ENCODE data around the gene MINDY4. TPM values are rescaled to one million over a fixed set of nuclear protein-coding genes. Genes with fewer than 3 reads are reported as not detected.

MINDY4 gene
- total and polyA plus RNA-seq, 2 of the 8 experiments (the other 6 are each of a cell fraction or from before 2014, with no cell fraction given) = 1.3 to 3.6 TPM

DNA sequence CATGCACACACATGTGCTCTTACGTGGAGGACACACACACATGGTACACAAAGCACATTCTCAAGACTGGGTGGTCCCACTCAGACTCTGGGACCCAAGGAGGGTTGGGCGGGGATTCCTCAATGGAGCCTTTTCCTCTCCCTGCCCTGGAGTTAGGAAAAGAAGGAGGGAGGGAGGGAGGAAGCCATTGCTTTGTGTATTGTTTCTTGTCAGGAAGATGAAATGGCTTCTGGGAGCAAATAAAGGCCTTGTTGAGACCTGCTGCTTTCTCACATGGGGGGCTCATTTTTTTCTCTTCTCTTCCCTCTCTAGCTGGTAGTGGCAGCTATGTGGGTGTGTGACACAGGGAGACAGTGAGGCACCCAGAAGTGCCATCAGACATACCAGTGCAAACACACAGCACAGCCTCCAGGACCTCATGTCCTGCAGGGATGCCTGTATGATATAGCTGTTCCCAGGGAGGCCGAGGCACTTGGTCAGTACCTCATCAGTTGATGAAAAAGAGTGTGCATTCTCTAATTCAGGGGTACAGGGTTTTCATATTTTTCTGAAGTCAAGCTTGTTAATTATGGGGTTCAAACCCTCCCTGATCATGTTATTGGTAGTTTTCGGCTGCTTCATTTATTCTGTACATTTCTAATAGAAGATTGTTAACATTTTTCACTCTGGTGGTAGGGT lies 146.1 kb downstream of the MINDY4 start:
- Histone ChIP-seq H3K23ac (ENCODE audit: insufficient read length) (no peak overlapping the region), H3K79me1 (ENCODE audit: low read depth, low read length) (no peaks in the 10 kb centered on the region), H3K9me3 (ENCODE audit: insufficient read depth in 2 of 2, low read depth in 1 of 2, low read length in 1 of 2) (no peaks in the 10 kb centered on the region), H4K20me1 (replicated peaks in 1 of 2; ENCODE audit: control insufficient read depth in 1 of 2, insufficient read depth in 2 of 2, low read length in 2 of 2) (peaks cover 0 to 2% of the 10 kb centered on the region in 2 experiments), H2BK12ac (ENCODE audit: low read depth, low read length) (no peak overlapping the region), H3K4me1 (replicated peaks in 1 of 4; ENCODE audit: control insufficient read depth in 3 of 4, insufficient read depth in 4 of 4, low read length in 3 of 4) (peaks cover 0 to 13% (median 3%) of the 10 kb centered on the region in 4 experiments; a peak in 4 of 7 replicates), H2BK5ac (ENCODE audit: low read depth, low read length) (no peak overlapping the region), H3K9ac (replicated peaks in 1 of 4; ENCODE audit: extremely low read depth in 1 of 4, low read depth in 3 of 4, low read length in 3 of 4) (no peak overlapping the region), H3K36me3 (ENCODE audit: control insufficient read depth in 2 of 4, insufficient read depth in 4 of 4, low read length in 3 of 4) (no peaks in the 10 kb centered on the region), H3K56ac (replicated peaks; ENCODE audit: insufficient read length, low read depth, low read length) (no peak overlapping the region), H3K79me2 (ENCODE audit: control insufficient read depth in 1 of 2, insufficient read depth in 2 of 2, low read length in 2 of 2) (no peaks in the 10 kb centered on the region), H2BK20ac (ENCODE audit: low read length) (no peak overlapping the region), H4K8ac (ENCODE audit: extremely low read depth, insufficient read depth, low read length) (no peak overlapping the region), H2BK15ac (ENCODE audit: low read length) (no peak overlapping the region), H2BK120ac (replicated peaks; ENCODE audit: low read depth, low read length) (no peak overlapping the region), H2AK5ac (ENCODE audit: low read depth, low read length) (no peak overlapping the region), H3K14ac (ENCODE audit: insufficient read length) (no peak overlapping the region), H3K18ac (ENCODE audit: extremely low read depth, low read length) (no peak overlapping the region), H3K23me2 (ENCODE audit: low read depth, low read length) (no peaks in the 10 kb centered on the region; the same call in 1 of the 2 replicates), H3K27me3 (replicated peaks in 1 of 4; ENCODE audit: control insufficient read depth in 3 of 4, extremely low read depth in 1 of 4, insufficient read depth in 3 of 4, low read length in 3 of 4) (no peaks in the 10 kb centered on the region), H3K4me3 (ENCODE audit: extremely low read depth in 1 of 4, insufficient read depth in 2 of 4, low read depth in 3 of 4, low read length in 4 of 4) (no peak overlapping the region), H4K91ac (replicated peaks; ENCODE audit: insufficient read length, low read length) (no peak overlapping the region), H3K4ac (replicated peaks; ENCODE audit: insufficient read length, low read depth, low read length) (no peak overlapping the region), H3K4me2 (ENCODE audit: insufficient read depth in 1 of 2, low read depth in 2 of 2, low read length in 2 of 2) (no peak overlapping the region), H4K5ac (ENCODE audit: insufficient read length, low read depth, low read length) (no peak overlapping the region), H2AFZ (ENCODE audit: low read length) (no peak overlapping the region), H3K27ac (ENCODE audit: low read depth, low read length) (no peak overlapping the region)
- FAIRE-seq = no peak
- CTCF ChIA-PET (ENCODE audit: partially characterized antibody) = interaction anchor here (1.2 to 7.4 kb wide), 4 partner anchors 9 to 58 kb away, joined by 3 to 55 read pairs (median 17); no protein-coding TSS in a partner anchor
- POLR2A ChIA-PET (ENCODE audit: partially characterized antibody) = no interaction called here
- 89% methylated on average over 4 of the region's 4 CpGs; no CpG with 5 or more reads in 1 of the 2 experiments for WGBS, 2 experiments (ENCODE audit: extremely low coverage in 1 of 2, insufficient coverage in 1 of 2, insufficient read length in 1 of 2, insufficient replicate concordance in 2 of 2, low coverage in 1 of 2, low lambda C conversion rate in 2 of 2, missing lambda C conversion rate in 1 of 2)
- no peak for DNase-seq (ENCODE audit: low read depth in 1 of 2, low spot score in 2 of 2)
- no peak for TF ChIP-seq ASH2L (IDR thresholded peaks at IDR 0.05; ENCODE audit: low read length)
- no peak for TF ChIP-seq GTF2F1 (IDR thresholded peaks at IDR 0.05; ENCODE audit: borderline replicate concordance, low read depth, low read length)
- TF ChIP-seq RFX5 (IDR thresholded peaks at IDR 0.05; ENCODE audit: borderline replicate concordance, low read depth, low read length) = no peak
- no peak for TF ChIP-seq YY1 (IDR thresholded peaks at IDR 0.05; ENCODE audit: low read depth, low read length)
- no peak for TF ChIP-seq PHF8 (conservative IDR thresholded peaks at IDR 0.05; ENCODE audit: low read depth, low read length)
- TF ChIP-seq, protein P1, sequence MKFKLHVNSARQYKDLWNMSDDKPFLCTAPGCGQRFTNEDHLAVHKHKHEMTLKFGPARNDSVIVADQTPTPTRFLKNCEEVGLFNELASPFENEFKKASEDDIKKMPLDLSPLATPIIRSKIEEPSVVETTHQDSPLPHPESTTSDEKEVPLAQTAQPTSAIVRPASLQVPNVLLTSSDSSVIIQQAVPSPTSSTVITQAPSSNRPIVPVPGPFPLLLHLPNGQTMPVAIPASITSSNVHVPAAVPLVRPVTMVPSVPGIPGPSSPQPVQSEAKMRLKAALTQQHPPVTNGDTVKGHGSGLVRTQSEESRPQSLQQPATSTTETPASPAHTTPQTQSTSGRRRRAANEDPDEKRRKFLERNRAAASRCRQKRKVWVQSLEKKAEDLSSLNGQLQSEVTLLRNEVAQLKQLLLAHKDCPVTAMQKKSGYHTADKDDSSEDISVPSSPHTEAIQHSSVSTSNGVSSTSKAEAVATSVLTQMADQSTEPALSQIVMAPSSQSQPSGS (IDR thresholded peaks at IDR 0.05; ENCODE audit: low read length) = no peak
- no peak for TF ChIP-seq NRF1 (IDR thresholded peaks at IDR 0.05; ENCODE audit: low read depth, low read length)
- TF ChIP-seq, protein P2, sequence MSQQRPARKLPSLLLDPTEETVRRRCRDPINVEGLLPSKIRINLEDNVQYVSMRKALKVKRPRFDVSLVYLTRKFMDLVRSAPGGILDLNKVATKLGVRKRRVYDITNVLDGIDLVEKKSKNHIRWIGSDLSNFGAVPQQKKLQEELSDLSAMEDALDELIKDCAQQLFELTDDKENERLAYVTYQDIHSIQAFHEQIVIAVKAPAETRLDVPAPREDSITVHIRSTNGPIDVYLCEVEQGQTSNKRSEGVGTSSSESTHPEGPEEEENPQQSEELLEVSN (IDR thresholded peaks at IDR 0.05) = no peak
- TF ChIP-seq CTBP2 (IDR thresholded peaks at IDR 0.05; ENCODE audit: borderline replicate concordance, insufficient read depth, insufficient read length, low read length) = no peak
- no peak for TF ChIP-seq FOSL1 (IDR thresholded peaks at IDR 0.05; ENCODE audit: insufficient read depth, low read depth, low read length)

Data from H1 (cell line).